NCI-H2081 treated with DMSO at 0.1 percent for 48 hours (cell line): ENCODE data around the gene DRC7.
"Not testable (repeated sequence)": the region's sequence is repeated elsewhere in the genome, so short reads cannot be mapped to it uniquely, and the experiment has no call there.

Experiments used
- DNase-seq: peaks from one replicate; lab custom pipeline; 2025; lab: John Stamatoyannopoulos, UW

Gene DRC7

DNA sequence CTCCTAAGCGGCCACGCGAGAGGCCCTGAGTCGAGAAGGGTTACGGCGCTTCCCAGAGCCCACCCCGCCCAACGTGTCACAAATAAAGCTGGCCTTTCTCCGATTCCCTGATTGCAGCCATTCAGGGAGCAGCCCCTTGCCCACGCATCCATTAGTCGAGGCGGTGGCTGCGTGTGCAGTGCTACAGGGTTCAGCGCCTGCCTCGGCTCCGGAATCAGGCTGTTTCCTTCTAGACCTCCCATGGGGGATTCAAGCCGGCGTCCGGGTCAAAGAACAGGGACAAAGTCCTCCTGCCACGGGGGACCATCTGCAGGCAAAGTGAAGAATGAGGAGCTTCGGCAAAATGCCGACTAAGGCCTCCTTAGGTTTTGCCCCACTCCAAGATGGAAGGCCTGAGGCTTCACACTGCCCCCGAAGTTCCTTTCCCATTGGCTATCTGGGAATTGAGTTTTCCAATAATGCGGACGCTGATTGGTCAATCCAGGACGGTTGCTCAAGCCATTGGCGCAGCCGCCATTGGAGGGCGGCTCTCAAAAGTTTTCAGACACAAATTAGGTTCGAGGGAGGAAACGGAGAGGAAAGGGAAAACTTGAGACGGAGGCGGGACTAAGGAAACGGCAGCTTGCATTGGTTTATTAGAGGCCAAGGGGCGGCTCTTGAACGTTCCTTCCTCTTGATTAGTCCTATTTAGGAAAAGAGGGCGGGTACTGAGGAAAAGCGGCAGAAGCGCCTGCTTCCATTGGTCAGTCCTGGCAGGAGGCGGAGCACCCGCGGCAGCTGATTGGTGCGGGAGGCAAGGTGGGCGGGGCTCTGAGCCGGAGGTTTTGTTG is 40.5 kb downstream of the DRC7 start:
- peak; percentile 97 for DNase-seq

DNA sequence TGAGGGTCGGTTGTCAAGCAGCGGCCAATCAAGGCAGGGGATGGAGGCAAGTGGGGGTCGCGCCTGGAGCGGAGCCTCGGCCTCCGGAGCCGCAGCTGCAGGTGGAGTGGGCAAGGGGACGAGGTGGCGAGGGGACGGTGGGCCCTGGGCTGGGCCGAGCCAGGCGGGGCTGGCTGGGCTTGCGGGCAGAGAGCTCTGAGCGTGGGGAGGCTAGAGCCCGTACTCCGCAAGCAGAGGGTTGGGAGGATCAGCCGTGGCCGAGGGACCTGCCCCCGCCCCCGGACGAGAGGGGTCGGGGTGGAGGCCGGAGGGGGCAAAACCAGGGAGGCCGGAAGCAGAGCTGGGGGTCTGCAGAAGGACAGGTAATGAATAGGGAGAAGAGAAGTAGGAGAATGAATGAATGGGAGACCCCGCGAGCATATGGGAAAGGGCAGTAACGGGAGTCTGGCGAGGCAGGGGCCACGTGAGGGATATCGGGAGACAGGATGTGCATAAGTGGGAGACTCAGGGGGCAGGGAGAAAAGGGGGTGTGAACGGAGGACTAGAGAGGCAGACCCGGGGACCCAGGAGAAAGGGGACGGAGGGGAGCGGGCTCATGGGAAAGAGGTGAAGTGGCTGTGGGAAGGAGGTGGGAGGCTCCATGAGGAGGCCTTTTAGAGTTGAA is 41.3 kb downstream of the DRC7 start, which contains the start of gene KATNB1:
Gene KATNB1 (plus strand): TSS at position 16 of the 664 bp plus-strand sequence. CDS start 1,474 bp downstream, outside the sequence.
- no peak for DNase-seq

DNA sequence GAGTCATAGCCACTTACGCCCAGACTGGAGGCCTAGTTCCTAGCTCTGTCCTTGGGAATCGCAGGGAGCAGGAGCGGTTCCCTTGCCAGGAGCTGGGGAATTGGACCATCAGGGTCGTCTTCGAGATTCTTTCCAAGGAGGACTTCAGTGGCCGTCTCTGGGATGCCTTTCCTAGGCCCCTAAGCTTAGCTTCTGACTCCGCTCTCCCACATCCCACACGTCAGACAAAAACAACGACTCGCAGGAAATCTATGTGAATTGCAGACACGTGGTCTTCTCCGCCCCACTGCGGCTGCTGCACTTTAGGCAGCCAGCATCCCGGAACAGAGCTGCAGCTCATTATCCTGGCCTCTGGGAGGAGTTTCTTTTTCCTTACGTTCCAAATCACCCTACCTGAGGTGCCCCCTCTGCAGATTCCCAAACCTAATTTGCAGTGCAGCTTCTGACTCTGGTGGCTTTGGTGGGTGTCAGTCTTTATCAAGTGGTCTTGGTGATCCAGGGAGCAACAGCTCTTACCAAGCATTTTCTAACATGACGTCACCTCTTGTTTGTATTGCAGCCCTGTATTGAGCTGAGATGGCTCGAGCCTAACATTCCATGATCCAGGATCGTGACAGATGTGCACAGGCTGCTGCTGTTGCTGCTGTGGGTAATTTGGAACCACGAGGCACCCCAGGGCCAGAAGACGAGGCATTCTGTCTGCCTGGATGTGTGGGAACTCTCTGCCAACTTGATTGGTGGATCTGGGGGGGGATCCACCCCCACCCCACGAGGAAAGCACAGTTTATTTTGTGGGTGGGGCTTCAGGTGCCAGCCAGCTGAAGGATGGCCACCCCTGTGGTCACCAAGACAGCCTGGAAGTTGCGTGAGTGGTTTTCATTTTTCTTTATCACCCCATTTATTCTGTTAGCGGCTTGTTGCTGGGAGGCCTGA is 42.1 kb downstream of the DRC7 start:
- DNase-seq: no peak

DNA sequence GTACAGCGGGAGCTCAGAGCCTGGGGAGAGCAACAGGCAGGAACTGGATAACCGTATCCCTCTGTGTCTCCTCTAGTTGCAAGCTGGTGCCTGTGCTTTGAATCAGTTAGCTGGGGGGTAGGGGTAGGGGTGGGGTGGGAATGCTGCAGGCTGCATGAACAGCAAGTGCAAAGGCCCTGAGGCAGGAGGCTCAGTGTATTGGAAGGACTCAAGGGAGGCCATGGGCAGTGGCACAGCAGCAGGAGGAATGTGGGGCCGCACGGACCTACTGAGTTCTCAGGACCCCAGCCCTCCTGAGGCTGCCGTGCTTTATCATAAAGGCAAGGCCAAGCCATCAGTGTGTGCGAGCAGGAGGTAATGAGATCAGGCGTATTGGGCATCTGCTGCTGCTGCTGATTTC is 44.2 kb downstream of the DRC7 start:
- no peak for DNase-seq

DNA sequence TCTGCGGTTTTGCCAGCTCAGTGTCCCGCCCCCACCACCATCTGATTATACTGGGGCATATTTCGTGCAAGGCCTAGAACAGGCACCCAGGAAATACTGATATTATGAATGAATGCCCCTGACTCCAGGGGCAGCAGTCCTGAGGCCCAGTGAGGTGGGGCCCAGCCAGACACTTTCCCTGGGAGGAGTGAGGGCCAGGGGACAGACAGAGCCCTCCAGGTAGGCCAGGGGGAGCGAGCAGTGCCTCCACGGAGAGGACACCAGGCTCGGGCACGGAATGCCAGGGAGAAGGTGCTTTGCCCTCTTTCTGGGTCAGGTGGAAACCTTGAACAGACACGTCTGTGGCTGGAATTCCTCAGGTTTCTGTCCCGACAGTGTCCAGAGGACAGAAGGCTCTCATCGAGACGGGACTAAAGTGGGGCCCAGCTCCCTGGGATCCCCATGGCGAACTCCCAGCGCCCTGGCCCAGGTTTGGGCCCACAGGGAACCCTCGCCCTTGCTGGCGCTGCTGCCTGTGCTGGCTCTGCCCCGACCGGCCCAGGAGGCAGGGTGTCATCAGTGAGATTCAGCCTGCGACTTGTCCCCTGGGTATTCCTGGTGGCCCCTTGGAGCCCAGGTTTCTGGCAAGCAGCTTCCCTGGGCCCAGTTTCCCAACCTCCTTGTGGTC is 45.3 kb downstream of the DRC7 start:
- DNase-seq: no peak

GRCh38 chr16:57740423-57741071 is 45.9 kb downstream of the DRC7 start:
- no peak for DNase-seq

GRCh38 chr16:57741660-57742191 is 47.1 kb downstream of the DRC7 start:
- no peak for DNase-seq

- DNase-seq: no peak
Measured at GRCh38 chr16:57742543-57742942, 47.9 kb downstream of the DRC7 start.

DNA sequence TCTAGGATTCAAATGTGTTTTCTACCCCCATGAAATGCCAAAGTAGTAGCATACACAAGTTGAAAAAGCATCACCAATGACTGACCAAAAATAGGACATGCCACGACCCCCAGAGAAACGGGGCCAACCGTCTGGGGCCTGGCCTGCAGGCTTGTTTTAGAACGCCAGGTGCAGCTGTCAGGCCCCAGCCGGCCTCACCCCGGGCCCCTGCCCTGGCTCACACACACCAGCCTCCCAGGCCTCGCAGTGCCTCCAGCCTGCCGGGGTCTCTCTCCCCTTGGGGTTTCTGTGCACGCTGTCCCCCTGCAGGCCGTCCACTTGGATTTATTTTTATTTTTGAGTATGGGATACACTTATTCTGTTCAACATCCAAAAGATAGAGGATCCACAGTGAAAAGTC is 48.9 kb downstream of the DRC7 start:
- no peak for DNase-seq

- no peak for DNase-seq
Measured at GRCh38 chr16:57743886-57744641, 49.5 kb downstream of the DRC7 start.

DNA sequence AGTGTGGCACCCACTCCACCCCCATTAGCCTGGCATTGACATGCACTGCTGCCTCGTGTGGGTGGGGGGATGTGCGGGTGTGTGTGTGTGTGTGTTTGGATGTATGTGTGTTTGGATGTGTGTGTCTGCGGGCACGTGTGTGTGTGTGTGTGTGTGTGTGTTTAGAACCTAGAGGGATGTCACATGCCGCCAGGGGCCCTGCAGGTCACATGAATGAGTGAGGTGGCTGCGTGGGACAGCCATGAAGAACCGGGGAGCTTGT is 50.0 kb downstream of the DRC7 start:
- DNase-seq: no peak

- no peak for DNase-seq
Measured at GRCh38 chr16:57745768-57746167, 51.2 kb downstream of the DRC7 start.

DNA sequence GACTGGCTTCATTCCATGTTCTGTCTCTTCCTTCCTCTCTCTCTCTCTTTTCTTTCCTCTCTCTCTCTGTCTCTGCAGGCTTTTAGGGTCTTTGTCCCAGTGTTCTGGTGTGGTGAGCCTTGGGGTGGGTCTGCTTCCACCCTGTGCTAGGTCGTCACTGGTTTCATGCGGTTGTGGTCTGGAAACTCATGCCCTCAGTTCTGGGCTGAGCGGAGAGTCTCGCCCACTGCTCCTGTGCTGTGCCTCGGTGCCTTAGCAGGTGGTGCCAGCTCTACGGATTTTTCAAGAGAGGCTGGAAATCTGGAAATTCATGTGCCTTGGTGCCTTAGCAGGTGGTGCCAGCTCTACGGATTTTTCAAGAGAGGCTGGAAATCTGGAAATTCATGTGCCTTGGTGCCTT is 51.7 kb downstream of the DRC7 start:
- DNase-seq: not testable (repeated sequence)

- DNase-seq: no peak
Measured at GRCh38 chr16:57747091-57747490, 52.5 kb downstream of the DRC7 start.

DNA sequence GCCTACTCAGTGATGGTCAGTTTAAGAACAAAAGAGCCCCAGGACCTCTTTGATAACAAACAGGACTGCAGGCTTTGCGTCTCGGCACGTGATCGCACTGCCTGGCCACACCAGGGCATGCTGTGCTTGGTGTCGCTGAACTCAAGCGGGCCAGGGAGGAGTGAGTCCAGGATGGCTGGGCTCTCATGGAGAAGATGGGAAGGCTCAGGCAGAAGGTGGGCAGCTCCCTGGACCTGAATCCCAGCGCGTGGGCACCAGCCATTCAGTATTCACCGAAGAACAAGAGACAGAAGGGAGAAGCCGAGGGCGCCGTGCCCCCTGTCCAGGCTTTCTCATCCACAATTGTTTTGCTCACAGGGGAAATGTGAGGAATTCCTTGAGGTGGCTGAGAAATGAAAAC is 52.9 kb downstream of the DRC7 start:
- DNase-seq: no peak

GRCh38 chr16:57747996-57748395 is 53.4 kb downstream of the DRC7 start:
- DNase-seq: no peak

DNA sequence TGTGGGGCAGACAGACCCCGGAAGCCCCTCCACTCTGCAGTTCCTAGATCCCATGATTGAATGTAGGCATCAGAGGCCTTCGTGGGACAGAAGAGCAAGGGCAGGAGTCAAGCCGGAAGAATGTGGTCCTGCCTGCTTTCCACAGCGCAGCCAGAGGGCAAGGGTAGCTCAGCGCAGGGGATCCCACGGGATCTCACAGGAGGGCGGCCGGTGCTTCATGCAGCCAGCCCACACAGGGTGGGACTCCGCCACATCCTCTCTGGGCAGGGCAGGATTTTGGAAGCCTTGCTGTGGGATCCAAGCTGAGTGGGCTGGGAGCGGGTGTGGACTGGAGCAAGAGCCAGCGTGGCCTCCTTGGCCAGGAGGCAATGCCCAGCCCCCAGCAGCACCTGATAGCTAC is 54.0 kb downstream of the DRC7 start:
- no peak for DNase-seq

DNA sequence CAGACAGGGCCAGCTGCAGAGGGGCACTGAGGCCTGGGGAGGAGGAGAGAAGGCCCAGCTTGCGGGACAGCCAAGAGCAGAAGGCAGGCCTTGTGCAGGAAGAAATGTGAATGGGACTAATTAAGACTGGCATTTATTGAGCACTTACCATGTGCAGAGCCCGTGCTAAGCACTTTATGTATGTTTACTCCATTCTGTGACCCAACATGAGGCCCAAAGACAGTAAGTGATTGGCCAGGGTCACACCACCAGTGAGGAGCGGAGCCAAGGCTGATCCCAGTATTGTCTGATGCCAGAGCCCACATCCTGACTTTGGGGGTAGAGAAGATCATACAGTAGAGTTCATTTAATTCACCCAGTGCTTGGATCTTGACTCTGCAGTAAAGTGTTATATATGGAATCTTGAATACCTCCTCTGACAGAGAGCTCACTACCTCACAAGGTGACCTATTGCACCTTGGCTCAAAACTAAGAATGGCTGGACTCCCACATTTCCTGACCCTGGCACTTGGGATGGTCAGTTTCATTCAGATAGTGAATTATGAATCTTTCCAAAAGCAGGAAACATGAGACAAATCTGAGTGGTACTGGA is 54.6 kb downstream of the DRC7 start:
- no peak for DNase-seq

DNA sequence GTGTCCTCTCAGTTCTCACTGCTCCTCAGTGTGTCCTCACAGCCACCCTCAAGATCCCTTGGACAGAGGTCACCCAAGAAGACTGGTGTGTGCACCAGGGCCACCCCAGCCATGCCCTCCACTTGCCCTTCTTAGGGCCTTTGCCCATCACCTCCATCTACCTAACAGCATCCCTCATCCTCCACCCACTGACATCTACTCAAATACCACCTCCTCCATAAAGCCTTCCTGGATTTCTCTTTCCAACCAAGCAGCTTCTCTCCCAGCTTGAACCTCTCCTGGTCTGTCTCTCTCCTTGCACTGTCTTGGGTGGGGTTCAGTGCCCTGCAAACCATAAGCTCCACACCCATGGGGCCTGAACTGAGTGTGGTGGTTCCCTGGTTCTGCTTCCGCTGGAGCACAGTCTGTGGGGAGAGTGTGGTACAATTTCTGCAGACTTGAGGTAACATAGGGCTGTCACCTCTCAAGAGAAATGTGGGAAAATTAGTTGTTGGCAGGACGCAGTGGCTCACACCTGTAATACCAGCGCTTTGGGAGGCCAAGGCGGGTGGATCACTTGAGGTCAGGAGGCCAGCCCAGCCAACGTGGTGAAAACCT is 55.3 kb downstream of the DRC7 start:
- DNase-seq: no peak
